VCaP (cell line): ENCODE results near the gene LILRB5.

Source experiments
- H3K27ac ChIP-seq: fragments of 450-650 bp; 2 replicates; pipeline ENCODE4 v1.5.1; 2017
- TF ChIP-seq, protein P1 (sequence below): fragments of 450-650 bp; conservative IDR thresholded peaks from 2 replicates; pipeline ENCODE4 v1.5.1; 2017; ENCODE audit warnings: mild to moderate bottlenecking, moderate library complexity

Gene LILRB5

DNA sequence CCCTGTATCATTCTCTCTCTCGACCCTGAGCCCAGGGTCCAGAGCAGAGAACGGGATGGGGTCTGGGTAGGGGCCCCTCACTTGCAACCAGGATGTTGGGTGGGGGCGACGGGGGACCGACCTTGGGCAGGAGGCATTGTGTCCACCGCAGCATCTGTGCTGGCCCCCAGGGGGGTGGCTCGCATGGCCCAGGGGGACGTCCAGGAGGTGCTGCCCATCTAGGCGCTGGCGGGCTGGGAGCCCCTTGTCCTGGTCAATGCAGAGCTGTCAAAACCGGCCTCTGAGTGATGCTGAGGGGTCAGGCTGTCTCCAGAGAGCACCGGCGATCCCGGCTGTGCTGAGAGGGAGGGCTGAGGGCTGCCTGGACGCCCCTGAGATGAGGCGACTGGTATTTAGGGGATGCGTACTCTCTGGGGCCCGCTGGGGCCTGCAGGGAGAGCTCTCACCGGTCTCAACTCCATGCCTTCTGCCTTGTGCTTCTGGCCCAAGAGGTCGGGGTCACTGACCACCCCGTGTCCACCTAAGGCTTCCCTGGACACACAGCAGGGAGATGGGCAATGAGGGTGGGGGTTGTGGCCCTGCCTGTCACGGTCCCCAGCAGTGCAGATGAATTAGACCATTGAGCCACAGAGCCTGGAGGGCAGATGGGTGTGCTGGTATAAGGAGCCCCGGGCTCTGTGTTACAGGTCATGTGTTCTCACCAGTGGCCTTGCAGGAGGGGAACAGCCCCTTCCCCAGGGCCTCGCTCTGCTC, 47.8 kb downstream of the LILRB5 start:
- TF ChIP-seq, protein P1, sequence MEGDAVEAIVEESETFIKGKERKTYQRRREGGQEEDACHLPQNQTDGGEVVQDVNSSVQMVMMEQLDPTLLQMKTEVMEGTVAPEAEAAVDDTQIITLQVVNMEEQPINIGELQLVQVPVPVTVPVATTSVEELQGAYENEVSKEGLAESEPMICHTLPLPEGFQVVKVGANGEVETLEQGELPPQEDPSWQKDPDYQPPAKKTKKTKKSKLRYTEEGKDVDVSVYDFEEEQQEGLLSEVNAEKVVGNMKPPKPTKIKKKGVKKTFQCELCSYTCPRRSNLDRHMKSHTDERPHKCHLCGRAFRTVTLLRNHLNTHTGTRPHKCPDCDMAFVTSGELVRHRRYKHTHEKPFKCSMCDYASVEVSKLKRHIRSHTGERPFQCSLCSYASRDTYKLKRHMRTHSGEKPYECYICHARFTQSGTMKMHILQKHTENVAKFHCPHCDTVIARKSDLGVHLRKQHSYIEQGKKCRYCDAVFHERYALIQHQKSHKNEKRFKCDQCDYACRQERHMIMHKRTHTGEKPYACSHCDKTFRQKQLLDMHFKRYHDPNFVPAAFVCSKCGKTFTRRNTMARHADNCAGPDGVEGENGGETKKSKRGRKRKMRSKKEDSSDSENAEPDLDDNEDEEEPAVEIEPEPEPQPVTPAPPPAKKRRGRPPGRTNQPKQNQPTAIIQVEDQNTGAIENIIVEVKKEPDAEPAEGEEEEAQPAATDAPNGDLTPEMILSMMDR: no peak
- H3K27ac ChIP-seq: peak overlapping the region; percentile 98

DNA sequence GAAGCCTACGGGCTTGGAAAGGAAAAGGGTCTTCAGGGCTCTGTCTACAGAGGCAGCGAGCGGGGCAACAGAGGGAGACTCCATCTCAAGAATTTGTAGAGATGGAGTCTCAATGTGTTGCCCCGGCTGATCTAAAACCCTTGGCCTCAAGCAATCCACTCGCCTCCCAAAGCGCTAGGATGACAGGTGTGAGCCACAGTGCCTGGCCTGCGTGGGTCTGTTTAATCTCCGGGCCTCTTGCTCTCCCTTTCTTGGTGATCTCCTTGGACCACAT, 48.4 kb downstream of the LILRB5 start:
- TF ChIP-seq, protein P1: no peak

DNA sequence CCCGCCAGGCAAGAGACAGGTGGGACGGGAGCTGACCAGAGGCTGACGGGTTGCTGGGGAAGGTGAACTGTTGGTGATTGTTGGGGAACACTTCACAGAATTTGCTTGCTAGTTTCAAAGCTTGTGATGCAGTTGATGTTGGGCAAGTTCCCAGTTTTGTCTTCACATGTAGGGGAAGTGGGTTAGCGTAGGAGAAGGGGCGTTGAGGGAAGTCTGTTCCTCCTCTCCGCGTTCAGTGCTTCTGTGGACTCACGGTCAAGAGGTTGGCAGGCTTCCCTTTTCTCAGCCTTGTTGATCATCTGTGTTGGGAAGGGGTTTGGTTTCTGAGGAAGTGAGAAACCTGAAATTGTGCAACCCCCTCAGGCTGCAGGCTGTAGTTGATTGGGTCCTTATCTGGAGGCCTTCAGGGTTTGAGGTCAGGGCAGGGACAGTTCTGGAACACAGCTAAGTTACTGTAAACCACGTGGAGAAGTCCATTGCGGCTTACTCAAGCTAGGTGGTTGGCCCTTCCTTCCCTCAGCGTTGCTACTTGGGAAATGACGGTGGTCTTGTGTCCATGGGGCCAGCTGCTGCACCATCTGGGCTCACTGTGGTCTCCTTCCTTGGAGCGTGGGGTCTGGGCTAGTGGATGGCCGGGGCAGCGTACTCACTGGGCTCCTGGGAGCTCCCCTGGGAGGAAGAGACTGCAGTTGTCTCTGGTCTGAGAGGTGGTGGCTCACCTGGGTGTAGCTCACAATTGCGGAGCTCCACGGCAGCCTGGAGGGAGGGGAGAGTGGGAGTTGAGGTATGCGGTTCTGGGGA, 48.9 kb downstream of the LILRB5 start:
- TF ChIP-seq, protein P1: no peak
- H3K27ac ChIP-seq: peak overlapping the region; percentile 98

More for the DNA sequence above, 48.4 kb downstream of the LILRB5 start:
- H3K27ac ChIP-seq: peak overlapping the region; percentile 98

DNA sequence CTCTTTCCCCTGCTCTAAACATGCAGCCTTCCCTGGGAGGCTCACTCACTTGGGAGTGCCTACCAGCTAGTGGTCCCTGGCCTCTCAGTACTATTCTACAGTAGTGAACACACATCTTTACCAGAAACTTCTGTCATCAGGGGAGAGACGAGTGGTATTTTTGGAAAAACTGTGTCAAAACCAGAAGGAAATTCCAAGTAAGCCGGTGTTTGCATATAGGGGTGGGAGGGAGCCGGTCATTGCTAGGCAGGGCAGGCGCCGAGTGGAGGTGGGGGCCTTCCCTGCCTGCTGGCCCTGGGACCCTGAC, 49.4 kb downstream of the LILRB5 start:
- TF ChIP-seq, protein P1: no peak

DNA sequence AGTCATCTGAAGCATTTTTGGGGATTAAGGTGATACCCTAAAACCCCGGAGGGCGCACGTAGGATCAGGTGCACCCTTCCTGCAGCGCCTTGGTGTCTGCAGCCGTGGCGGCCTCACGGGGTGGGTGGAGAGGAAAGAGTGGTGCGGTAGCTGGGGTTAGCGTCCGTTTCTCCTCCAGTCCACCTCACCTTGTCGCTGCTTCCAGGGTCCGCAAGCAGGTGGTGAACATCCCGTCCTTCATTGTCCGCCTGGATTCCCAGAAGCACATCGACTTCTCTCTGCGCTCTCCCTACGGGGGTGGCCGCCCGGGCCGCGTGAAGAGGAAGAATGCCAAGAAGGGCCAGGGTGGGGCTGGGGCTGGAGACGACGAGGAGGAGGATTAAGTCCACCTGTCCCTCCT, 49.9 kb downstream of the LILRB5 start:
- peak overlapping the region; percentile 98 for H3K27ac ChIP-seq

More for the DNA sequence above, 49.4 kb downstream of the LILRB5 start:
- peak overlapping the region; percentile 98 for H3K27ac ChIP-seq

DNA sequence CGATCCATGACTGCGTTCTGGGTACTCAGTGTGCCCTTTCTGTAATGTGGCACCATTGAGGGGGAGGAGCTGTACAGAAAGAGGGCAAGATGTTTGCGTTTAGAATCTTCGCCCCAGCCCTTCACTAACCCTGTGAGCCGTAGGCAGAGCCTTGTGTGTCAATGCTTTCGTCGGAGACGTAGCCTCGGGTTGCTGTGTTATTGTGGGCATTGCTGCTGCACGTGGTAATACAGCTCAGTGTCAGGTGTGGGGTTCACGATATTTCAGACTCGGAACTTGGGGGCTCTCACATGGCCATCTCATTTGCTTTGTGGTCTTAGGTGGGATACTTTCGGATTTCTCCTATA, 50.3 kb downstream of the LILRB5 start:
- TF ChIP-seq, protein P1: no peak
- H3K27ac ChIP-seq: peak overlapping the region; percentile 98

DNA sequence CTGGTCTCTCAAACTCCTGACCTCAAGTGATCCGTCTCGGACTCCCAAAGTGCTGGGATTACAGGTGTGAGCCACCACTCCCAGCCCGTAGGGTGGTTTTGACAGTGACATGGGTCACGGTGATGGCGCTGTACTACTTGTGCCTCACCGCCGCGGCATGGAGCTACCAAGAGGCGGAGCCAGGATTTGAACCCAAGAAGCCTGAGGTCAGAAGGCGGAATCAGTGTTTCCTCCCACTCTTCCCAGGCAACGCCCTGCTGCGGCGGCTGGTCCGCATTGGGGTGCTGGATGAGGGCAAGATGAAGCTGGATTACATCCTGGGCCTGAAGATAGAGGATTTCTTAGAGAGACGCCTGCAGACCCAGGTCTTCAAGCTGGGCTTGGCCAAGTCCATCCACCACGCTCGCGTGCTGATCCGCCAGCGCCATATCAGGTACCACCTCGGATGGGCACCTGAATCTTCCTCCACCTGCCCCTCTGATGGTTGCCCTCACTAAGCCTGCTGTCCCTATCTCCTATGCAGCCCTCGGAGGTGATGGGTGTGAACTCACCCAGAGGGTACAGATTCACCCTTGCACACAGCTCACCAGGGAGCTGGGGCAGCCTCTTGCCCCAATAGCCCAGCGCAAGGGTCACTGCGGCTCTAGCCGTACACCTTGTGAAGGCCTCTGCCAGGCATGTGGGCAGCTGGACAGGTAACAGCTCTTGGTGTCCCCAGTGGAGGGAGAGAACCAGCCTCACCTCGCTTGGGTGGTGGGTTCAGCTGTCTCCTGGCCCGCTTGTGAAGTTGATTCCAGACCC, 50.8 kb downstream of the LILRB5 start:
- peak overlapping the region; percentile 98 for H3K27ac ChIP-seq
- TF ChIP-seq, protein P1: no peak
